Activated naive CD8-positive, alpha-beta T cell (primary cell): ENCODE measurements around the gene MGAT4C.

ENCODE experiments used
- H3K27ac Mint-ChIP-seq: one replicate; pipeline ENCODE4 v1.8.0; 2021; ENCODE audit warnings: mixed read lengths
- H3K27me3 Mint-ChIP-seq: one replicate; pipeline ENCODE4 v1.8.0; 2021; ENCODE audit warnings: mixed read lengths
- H3K36me3 Mint-ChIP-seq: one replicate; pipeline ENCODE4 v1.8.0; 2021; ENCODE audit warnings: mixed read lengths
- H3K4me1 Mint-ChIP-seq: one replicate; pipeline ENCODE4 v1.8.0; 2021; ENCODE audit warnings: low read depth, mixed read lengths
- H3K4me3 Mint-ChIP-seq: one replicate; pipeline ENCODE4 v1.8.0; 2021; ENCODE audit warnings: mild to moderate bottlenecking, mixed read lengths
- H3K9me3 Mint-ChIP-seq: one replicate; pipeline ENCODE4 v1.8.0; 2021; ENCODE audit warnings: low read depth, mixed read lengths

Gene MGAT4C

DNA sequence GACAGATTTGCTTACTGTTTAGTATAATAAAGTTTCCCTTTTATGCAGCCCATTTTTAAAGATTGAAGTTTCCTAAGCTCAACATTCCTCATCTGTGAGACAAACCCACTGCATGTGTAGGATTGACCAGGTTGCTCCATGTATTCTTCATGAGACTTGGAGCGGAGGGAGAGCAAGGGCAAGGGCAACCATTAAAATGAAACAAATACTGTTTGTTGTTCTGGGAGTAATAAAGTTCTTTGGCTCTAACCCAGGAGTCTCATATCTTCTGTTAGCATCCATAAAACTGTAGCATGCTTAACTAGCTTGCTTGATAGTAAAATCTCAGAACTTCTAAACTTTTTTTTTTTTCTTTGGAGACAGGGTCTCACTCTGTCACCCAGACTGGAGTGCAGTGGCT, 307.9 kb downstream of the MGAT4C start:
- H3K27me3 Mint-ChIP-seq = no peaks in the 10 kb centered on the region
- no peaks in the 10 kb centered on the region for H3K36me3 Mint-ChIP-seq
- H3K4me1 Mint-ChIP-seq = no peaks in the 10 kb centered on the region
- no peak overlapping the region for H3K4me3 Mint-ChIP-seq
- peaks cover 4% of the 10 kb centered on the region for H3K9me3 Mint-ChIP-seq
- no peak overlapping the region for H3K27ac Mint-ChIP-seq

DNA sequence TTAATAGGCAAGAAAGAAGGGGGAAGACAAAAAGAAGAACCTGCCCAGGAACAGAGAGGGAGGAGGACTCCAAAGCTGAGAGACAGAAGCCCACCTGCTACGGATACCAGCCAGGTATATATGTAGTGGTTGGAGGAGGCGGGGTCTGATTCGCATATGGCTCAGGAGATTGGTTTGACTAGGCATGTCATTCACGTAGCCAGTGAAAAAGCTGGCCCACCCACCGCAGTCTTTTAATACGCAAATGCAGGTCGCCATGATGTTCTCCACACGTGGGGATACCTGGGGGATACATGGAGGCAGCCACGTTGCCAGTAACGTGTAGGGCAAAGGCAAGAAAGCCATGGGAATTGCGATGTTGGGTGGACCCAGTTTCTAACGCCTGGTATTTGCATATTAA, 308.9 kb downstream of the MGAT4C start:
- H3K27ac Mint-ChIP-seq = no peak overlapping the region
- no peaks in the 10 kb centered on the region for H3K36me3 Mint-ChIP-seq

DNA sequence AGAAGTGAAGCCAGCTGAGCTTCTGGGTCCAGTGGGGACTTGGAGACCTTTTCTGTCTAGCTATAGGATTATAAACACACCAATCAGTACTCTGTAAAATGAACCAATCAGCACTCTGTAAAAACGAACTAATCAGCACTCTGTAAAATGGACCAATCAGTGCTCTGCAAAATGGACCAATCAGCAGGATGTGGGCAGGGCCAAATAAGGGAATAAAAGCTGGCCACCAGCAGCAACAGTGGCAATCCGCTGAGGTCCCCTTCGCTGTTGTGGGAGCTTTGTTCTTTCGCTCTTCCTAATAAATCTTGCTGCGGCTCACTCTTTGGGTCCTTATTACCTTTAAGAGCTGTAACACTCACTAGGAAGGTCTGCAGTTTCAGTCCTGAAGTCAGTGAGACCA, 309.8 kb downstream of the MGAT4C start:
- H3K9me3 Mint-ChIP-seq = peaks cover 4% of the 10 kb centered on the region

More for the DNA sequence above, 308.9 kb downstream of the MGAT4C start:
- no peak overlapping the region for H3K4me3 Mint-ChIP-seq
- H3K27me3 Mint-ChIP-seq = no peaks in the 10 kb centered on the region
- H3K4me1 Mint-ChIP-seq = no peaks in the 10 kb centered on the region
- peaks cover 4% of the 10 kb centered on the region for H3K9me3 Mint-ChIP-seq

DNA sequence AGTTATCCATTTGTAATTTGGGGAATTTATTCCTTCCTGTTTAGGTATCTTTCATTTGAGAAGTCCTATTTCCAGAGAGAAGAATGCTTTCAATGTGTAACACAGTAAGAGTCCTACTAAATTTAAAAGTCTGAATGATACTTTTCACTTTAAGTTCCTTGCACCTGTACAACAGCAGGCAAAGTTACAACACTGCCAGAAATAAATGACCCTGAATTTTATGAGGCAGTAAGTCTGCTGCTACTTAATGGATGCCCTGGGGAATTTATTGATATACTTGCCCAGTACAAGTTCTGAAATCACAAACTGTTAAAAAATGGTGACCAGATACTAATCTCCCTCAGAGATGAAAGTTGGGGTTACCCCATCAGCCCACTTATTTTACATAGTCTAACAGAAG, 329.0 kb downstream of the MGAT4C start:
- no peaks in the 10 kb centered on the region for H3K27me3 Mint-ChIP-seq
- no peaks in the 10 kb centered on the region for H3K4me1 Mint-ChIP-seq
- no peaks in the 10 kb centered on the region for H3K36me3 Mint-ChIP-seq
- no peak overlapping the region for H3K27ac Mint-ChIP-seq
- no peaks in the 10 kb centered on the region for H3K9me3 Mint-ChIP-seq
- H3K4me3 Mint-ChIP-seq = no peak overlapping the region

More for the DNA sequence above, 309.8 kb downstream of the MGAT4C start:
- Mint-ChIP-seq H3K27me3 (no peaks in the 10 kb centered on the region), H3K4me3 (no peak overlapping the region), H3K36me3 (no peaks in the 10 kb centered on the region), H3K27ac (no peak overlapping the region), H3K4me1 (no peaks in the 10 kb centered on the region)

DNA sequence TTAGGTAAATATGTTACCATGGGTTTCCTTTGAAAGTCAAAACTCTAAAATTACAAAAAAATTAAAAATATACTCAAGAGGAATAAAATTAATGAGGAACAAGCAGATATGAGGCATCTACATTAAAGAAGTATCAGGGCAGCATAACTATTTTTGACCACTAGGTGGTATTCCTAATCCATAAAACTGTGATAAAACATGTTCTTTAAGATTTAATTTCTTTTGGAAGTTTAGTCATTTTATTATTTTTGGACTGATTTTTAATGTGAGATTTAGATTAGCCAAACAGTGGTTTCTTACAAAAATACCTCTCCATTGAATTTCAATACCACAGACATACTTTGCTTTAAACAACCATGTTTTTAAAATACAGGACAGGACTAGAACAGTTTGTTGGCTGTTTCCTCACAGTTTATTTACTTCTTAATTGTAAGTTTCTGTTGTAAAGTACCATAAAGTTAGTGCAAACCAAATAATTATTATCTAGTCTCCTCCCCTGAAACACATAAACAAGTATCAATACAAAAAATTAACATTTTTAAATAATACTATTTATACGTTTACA, 332.3 kb downstream of the MGAT4C start:
- Mint-ChIP-seq H3K4me3 (no peak overlapping the region), H3K27me3 (no peaks in the 10 kb centered on the region), H3K36me3 (no peaks in the 10 kb centered on the region), H3K9me3 (no peaks in the 10 kb centered on the region), H3K27ac (no peak overlapping the region), H3K4me1 (no peaks in the 10 kb centered on the region)

DNA sequence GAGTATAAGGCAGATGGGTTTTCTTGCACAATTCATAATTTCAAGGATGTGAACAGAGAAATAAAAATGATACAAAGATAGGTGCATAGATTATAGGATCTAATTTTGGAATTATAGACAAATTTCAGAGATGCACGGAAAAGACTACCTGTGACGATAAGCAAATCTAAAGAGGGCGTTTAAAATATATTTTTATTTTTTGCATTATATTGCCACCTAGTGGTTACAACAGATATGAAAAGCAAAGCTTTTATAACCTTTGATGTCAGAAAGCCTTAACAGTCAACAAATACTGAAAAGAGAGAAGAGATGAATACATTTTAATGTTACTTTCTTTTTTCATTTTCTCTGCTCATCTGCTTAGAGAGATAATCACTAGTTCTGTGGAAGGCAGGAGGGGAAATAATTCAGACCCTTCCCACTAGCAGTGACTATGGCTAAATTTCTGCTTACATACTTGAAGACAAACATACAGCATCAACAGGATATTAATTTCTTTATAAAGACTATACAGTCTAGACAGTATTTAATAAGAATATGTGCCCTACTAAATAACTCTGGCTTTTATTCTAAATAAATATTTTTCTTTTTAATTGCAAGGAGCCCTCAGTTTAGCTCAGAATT, 335.8 kb downstream of the MGAT4C start:
- Mint-ChIP-seq H3K4me3 (no peak overlapping the region), H3K4me1 (no peaks in the 10 kb centered on the region), H3K27ac (no peak overlapping the region), H3K27me3 (no peaks in the 10 kb centered on the region), H3K36me3 (no peaks in the 10 kb centered on the region), H3K9me3 (no peaks in the 10 kb centered on the region)
